HG03378 (cell line): ENCODE results near the gene SLC43A3.
"Not testable (repeated sequence)": the region's sequence is repeated elsewhere in the genome, so short reads cannot be mapped to it uniquely, and the experiment has no call there.

Source experiments
- ATAC-seq: cut with Tn5 transposase; IDR thresholded peaks from one replicate; pipeline ENCODE4 v1.9.1; 2021; ENCODE audit warnings: mild to moderate bottlenecking, moderate library complexity; ENCODE audit not compliant: unreplicated experiment

SLC43A3 gene

GRCh38 chr11:57460022-57460757, 33.3 kb upstream of the SLC43A3 start, which contains the start of gene RTN4RL2:
Gene RTN4RL2, plus strand, starts transcription at chr11:57460528. Its CDS starts 338 bp downstream, at chr11:57460866.
- no peak for ATAC-seq

GRCh38 chr11:57459164-57460021, 32.5 kb upstream of the SLC43A3 start:
- no peak for ATAC-seq

- ATAC-seq = no peak
Observed at GRCh38 chr11:57458410-57459163, 31.7 kb upstream of the SLC43A3 start.

- no peak for ATAC-seq
Observed at GRCh38 chr11:57458060-57458409, 31.1 kb upstream of the SLC43A3 start.

GRCh38 chr11:57457643-57458023, 30.7 kb upstream of the SLC43A3 start:
- peak; percentile 34 for ATAC-seq

- ATAC-seq = peak; percentile 72
Observed at GRCh38 chr11:57456960-57457642, 30.2 kb upstream of the SLC43A3 start.

- ATAC-seq = no peak
Observed at GRCh38 chr11:57453543-57454177, 26.7 kb upstream of the SLC43A3 start.

GRCh38 chr11:57446055-57446454, 19.1 kb upstream of the SLC43A3 start:
- no peak for ATAC-seq

- not testable (repeated sequence) for ATAC-seq
Observed at GRCh38 chr11:57445122-57445394, 18.1 kb upstream of the SLC43A3 start.

- no peak for ATAC-seq
Observed at GRCh38 chr11:57444362-57445121, 17.6 kb upstream of the SLC43A3 start.

- ATAC-seq = no peak
Observed at GRCh38 chr11:57440744-57441414, 14.0 kb upstream of the SLC43A3 start.

GRCh38 chr11:57439786-57440185, 12.9 kb upstream of the SLC43A3 start:
- no peak for ATAC-seq

- ATAC-seq = no peak
Observed at GRCh38 chr11:57438345-57439285, 11.7 kb upstream of the SLC43A3 start.

GRCh38 chr11:57436031-57436430, 9.1 kb upstream of the SLC43A3 start:
- ATAC-seq = no peak

GRCh38 chr11:57434640-57435546, 8.0 kb upstream of the SLC43A3 start:
- no peak for ATAC-seq

- ATAC-seq = no peak
Observed at GRCh38 chr11:57432714-57433163, 5.8 kb upstream of the SLC43A3 start.

GRCh38 chr11:57432149-57432561, 5.2 kb upstream of the SLC43A3 start:
- no peak for ATAC-seq
